ENCODE data around the gene SETD2. TPM values are rescaled to one million over a fixed set of nuclear protein-coding genes. Genes with fewer than 3 reads are reported as not detected.
A peak's percentile ranks its signal among the peaks of the same experiment; 100 is the strongest.

SETD2 gene
- total and polyA plus RNA-seq, 9 of the 15 experiments (the other 6 are each of a cell fraction or from before 2014, with no cell fraction given) = 8.2 to 44.0 (median 33.6) TPM

DNA sequence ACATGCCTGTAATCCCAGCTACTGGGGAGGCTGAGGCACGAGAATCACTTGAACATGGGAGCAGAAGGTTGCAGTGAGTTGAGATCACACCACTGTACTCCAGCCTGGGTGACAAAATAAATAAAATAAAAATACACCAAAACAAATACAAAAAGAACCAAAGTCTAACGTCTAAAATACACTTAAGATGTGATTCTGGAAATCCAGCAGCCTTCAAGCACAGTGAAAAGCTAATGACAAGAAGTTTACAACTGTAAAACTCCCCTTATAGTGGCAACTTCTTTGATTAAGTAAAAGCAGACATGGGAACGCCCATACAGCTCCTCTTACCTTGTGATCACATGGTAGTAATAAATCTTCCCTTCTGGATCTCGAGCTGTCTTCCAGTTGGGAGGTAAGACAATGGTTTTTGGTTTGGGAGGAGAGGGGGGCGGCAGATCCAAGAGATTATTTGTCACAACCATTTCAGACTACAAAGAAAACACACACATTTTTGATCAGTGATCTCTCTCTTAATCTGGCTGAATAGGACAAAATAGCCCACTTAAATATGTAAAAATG is 121.6 kb downstream of the SETD2 start:
- no peak overlapping the region for H3K4me3 ChIP-seq
- FAIRE-seq (peak; percentile 76), ATAC-seq (peak; percentile 85), DNase-seq (ENCODE audit: extremely low read depth in 1 of 4, low spot score in 3 of 4) (peak in 3 of 4 experiments; percentile 32 to 62 (median 33))
- H3K9me1 ChIP-seq (ENCODE audit: control insufficient read depth, insufficient read depth, low read length) = no peaks in the 10 kb centered on the region
- peaks cover 54% of the 10 kb centered on the region for H3K36me3 ChIP-seq (ENCODE audit: control insufficient read depth, insufficient read depth, low read length)
- H3K27ac ChIP-seq (ENCODE audit: extremely low read depth, low read depth, low read length) = 0 out of 3 replicates have a peak overlapping the region, but pooled peaks have one; percentile 0
- CTCF ChIA-PET (ENCODE audit: low intra/inter-chr PET ratio) = no interaction called here
- peaks cover 10 to 16% of the 10 kb centered on the region in 2 experiments for H3K4me1 ChIP-seq (replicated peaks in 1 of 2; ENCODE audit: control insufficient read depth in 2 of 2, insufficient read depth in 2 of 2, low read length in 2 of 2)
- H3K27me3 ChIP-seq (ENCODE audit: control insufficient read depth in 2 of 2, insufficient read depth in 2 of 2, low read length in 2 of 2) = no peaks in the 10 kb centered on the region
- H2AFZ ChIP-seq (ENCODE audit: low read depth, low read length) = no peak overlapping the region
- H4K20me1 ChIP-seq (replicated peaks; ENCODE audit: control insufficient read depth, insufficient read depth, low read length) = no peaks in the 10 kb centered on the region
- no TSS peak for BruUV-seq (replicated peaks)
- H3K4me2 ChIP-seq (ENCODE audit: insufficient read depth, low read length) = peak overlapping the region; percentile 10; the same call in 1 of the 2 replicates
- H3K9ac ChIP-seq (ENCODE audit: insufficient read depth in 1 of 2, low read depth in 2 of 2, low read length in 2 of 2) = peak overlapping the region in 1 of 2 experiments; percentile 65; a peak in 1 of 4 replicates
- H3K9me3 ChIP-seq (replicated peaks; ENCODE audit: control insufficient read depth, insufficient read depth, low read depth, low read length) = no peaks in the 10 kb centered on the region
- intact Hi-C loops (cut with micrococcal nuclease) = no loop called here
- no peaks in the 10 kb centered on the region; the same call in 2 of the 3 replicates for H3K79me2 ChIP-seq (ENCODE audit: control insufficient read depth, insufficient read depth, low read length)
- POLR2A ChIA-PET = interaction anchor here (0.9 to 2.8 kb wide), 6 partner anchors 9 to 104 kb away, joined by 3 to 16 read pairs (median 4); no protein-coding TSS in a partner anchor
- in situ Hi-C loops (cut with MboI) = no loop called here
- WGBS (ENCODE audit: insufficient coverage, low coverage, missing lambda C conversion rate) = 22% methylated on average over 5 of the region's 5 CpGs
- TF ChIP-seq USF1 (CRISPR knock-in tag; IDR thresholded peaks at IDR 0.05) = peak; percentile 42; the same call in 1 of the 2 replicates
- TF ChIP-seq MEF2A (IDR thresholded peaks at IDR 0.05; ENCODE audit: control insufficient read depth, low read depth, low read length) = no peak
- TF ChIP-seq TCF7 (IDR thresholded peaks at IDR 0.05; ENCODE audit: borderline replicate concordance) = no peak
- TF ChIP-seq GATAD2A (IDR thresholded peaks at IDR 0.05) = no peak
- TF ChIP-seq, protein P1, sequence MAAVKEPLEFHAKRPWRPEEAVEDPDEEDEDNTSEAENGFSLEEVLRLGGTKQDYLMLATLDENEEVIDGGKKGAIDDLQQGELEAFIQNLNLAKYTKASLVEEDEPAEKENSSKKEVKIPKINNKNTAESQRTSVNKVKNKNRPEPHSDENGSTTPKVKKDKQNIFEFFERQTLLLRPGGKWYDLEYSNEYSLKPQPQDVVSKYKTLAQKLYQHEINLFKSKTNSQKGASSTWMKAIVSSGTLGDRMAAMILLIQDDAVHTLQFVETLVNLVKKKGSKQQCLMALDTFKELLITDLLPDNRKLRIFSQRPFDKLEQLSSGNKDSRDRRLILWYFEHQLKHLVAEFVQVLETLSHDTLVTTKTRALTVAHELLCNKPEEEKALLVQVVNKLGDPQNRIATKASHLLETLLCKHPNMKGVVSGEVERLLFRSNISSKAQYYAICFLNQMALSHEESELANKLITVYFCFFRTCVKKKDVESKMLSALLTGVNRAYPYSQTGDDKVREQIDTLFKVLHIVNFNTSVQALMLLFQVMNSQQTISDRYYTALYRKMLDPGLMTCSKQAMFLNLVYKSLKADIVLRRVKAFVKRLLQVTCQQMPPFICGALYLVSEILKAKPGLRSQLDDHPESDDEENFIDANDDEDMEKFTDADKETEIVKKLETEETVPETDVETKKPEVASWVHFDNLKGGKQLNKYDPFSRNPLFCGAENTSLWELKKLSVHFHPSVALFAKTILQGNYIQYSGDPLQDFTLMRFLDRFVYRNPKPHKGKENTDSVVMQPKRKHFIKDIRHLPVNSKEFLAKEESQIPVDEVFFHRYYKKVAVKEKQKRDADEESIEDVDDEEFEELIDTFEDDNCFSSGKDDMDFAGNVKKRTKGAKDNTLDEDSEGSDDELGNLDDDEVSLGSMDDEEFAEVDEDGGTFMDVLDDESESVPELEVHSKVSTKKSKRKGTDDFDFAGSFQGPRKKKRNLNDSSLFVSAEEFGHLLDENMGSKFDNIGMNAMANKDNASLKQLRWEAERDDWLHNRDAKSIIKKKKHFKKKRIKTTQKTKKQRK (IDR thresholded peaks at IDR 0.05; ENCODE audit: borderline replicate concordance, low read depth, low read length) = no peak
- TF ChIP-seq RAD51 (IDR thresholded peaks at IDR 0.05; ENCODE audit: borderline replicate concordance, low read depth) = peak; percentile 65
- TF ChIP-seq, protein P2, sequence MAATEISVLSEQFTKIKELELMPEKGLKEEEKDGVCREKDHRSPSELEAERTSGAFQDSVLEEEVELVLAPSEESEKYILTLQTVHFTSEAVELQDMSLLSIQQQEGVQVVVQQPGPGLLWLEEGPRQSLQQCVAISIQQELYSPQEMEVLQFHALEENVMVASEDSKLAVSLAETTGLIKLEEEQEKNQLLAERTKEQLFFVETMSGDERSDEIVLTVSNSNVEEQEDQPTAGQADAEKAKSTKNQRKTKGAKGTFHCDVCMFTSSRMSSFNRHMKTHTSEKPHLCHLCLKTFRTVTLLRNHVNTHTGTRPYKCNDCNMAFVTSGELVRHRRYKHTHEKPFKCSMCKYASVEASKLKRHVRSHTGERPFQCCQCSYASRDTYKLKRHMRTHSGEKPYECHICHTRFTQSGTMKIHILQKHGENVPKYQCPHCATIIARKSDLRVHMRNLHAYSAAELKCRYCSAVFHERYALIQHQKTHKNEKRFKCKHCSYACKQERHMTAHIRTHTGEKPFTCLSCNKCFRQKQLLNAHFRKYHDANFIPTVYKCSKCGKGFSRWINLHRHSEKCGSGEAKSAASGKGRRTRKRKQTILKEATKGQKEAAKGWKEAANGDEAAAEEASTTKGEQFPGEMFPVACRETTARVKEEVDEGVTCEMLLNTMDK (IDR thresholded peaks at IDR 0.05; ENCODE audit: borderline replicate concordance, insufficient read depth, low read depth, low read length, poor library complexity, severe bottlenecking) = no peak
- peak; percentile 39; the same call in 1 of the 2 replicates for TF ChIP-seq FOXP1 (CRISPR knock-in tag; IDR thresholded peaks at IDR 0.05)
- no peak for TF ChIP-seq MBD1 (CRISPR knock-in tag; IDR thresholded peaks at IDR 0.05)
- no peak for TF ChIP-seq MLX (CRISPR knock-in tag; conservative IDR thresholded peaks at IDR 0.05)
- TF ChIP-seq SOX6 (IDR thresholded peaks at IDR 0.05) = peak; percentile 93
- no peak for TF ChIP-seq CHD2 (IDR thresholded peaks at IDR 0.05; ENCODE audit: low read depth, low read length)
